ENCODE measurements around the gene OR10AD1. TPM values are rescaled to one million over a fixed set of nuclear protein-coding genes. Genes with fewer than 3 reads are reported as not detected.

OR10AD1 gene
- total and polyA plus RNA-seq, 4 donors = not detected

DNA sequence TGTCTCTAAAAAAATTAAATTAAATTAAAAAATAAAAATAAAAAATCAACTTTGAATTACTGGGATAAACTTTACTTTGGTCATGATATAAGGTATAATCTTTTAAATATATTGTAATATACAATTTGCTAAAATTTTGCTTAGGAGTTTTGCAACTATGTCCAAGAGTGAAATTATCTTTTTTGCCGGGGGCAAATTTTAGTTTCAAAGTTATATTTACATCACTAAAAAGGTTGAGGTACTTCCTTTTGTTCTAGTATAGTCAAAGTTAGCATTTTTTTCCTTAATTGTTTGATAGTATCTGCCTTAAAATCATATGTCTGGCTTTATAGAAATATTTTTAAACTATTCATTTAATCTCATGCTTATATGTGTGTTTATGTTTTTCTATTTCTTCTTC lies 17.6 kb upstream of the OR10AD1 start:
- H3K4me3 ChIP-seq (ENCODE audit: low read depth in 1 of 3, low read length in 3 of 3) = no peak overlapping the region
- no peaks in the 10 kb centered on the region for H3K9me3 ChIP-seq (ENCODE audit: control insufficient read depth in 4 of 4, low read length in 3 of 4)
- no peaks in the 10 kb centered on the region for H3K4me1 ChIP-seq (ENCODE audit: control insufficient read depth in 4 of 4, insufficient read depth in 4 of 4, low read length in 3 of 4)
- WGBS = 90% methylated on average over 1 of the region's 1 CpG
- DNase-seq (ENCODE audit: low spot score) = no peak
- no peak overlapping the region for H3K27ac ChIP-seq (ENCODE audit: low read depth in 1 of 2, low read length in 2 of 2)
- H3K27me3 ChIP-seq (ENCODE audit: control insufficient read depth in 4 of 4, insufficient read depth in 4 of 4, low read length in 3 of 4) = no peaks in the 10 kb centered on the region
- TF ChIP-seq, protein P1, sequence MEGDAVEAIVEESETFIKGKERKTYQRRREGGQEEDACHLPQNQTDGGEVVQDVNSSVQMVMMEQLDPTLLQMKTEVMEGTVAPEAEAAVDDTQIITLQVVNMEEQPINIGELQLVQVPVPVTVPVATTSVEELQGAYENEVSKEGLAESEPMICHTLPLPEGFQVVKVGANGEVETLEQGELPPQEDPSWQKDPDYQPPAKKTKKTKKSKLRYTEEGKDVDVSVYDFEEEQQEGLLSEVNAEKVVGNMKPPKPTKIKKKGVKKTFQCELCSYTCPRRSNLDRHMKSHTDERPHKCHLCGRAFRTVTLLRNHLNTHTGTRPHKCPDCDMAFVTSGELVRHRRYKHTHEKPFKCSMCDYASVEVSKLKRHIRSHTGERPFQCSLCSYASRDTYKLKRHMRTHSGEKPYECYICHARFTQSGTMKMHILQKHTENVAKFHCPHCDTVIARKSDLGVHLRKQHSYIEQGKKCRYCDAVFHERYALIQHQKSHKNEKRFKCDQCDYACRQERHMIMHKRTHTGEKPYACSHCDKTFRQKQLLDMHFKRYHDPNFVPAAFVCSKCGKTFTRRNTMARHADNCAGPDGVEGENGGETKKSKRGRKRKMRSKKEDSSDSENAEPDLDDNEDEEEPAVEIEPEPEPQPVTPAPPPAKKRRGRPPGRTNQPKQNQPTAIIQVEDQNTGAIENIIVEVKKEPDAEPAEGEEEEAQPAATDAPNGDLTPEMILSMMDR (IDR thresholded peaks at IDR 0.05; ENCODE audit: low read depth, low read length, missing input control) = no peak
- TF ChIP-seq HNF4A (conservative IDR thresholded peaks at IDR 0.05) = no peak
- no peak for TF ChIP-seq FOXA2 (IDR thresholded peaks at IDR 0.05)
- no peak for TF ChIP-seq GABPA (IDR thresholded peaks at IDR 0.05 in 1 of 2, conservative IDR thresholded peaks at IDR 0.05 in 1 of 2)
- TF ChIP-seq SP1 (IDR thresholded peaks at IDR 0.05) = no peak
- TF ChIP-seq JUND (IDR thresholded peaks at IDR 0.05) = no peak
- TF ChIP-seq, protein P2, sequence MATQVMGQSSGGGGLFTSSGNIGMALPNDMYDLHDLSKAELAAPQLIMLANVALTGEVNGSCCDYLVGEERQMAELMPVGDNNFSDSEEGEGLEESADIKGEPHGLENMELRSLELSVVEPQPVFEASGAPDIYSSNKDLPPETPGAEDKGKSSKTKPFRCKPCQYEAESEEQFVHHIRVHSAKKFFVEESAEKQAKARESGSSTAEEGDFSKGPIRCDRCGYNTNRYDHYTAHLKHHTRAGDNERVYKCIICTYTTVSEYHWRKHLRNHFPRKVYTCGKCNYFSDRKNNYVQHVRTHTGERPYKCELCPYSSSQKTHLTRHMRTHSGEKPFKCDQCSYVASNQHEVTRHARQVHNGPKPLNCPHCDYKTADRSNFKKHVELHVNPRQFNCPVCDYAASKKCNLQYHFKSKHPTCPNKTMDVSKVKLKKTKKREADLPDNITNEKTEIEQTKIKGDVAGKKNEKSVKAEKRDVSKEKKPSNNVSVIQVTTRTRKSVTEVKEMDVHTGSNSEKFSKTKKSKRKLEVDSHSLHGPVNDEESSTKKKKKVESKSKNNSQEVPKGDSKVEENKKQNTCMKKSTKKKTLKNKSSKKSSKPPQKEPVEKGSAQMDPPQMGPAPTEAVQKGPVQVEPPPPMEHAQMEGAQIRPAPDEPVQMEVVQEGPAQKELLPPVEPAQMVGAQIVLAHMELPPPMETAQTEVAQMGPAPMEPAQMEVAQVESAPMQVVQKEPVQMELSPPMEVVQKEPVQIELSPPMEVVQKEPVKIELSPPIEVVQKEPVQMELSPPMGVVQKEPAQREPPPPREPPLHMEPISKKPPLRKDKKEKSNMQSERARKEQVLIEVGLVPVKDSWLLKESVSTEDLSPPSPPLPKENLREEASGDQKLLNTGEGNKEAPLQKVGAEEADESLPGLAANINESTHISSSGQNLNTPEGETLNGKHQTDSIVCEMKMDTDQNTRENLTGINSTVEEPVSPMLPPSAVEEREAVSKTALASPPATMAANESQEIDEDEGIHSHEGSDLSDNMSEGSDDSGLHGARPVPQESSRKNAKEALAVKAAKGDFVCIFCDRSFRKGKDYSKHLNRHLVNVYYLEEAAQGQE (IDR thresholded peaks at IDR 0.05) = no peak
- no peak for TF ChIP-seq NR2F2 (IDR thresholded peaks at IDR 0.05)
- no peak for TF ChIP-seq YY1 (IDR thresholded peaks at IDR 0.05)
- TF ChIP-seq, protein P3, sequence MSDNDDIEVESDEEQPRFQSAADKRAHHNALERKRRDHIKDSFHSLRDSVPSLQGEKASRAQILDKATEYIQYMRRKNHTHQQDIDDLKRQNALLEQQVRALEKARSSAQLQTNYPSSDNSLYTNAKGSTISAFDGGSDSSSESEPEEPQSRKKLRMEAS (IDR thresholded peaks at IDR 0.05) = no peak
- no peak overlapping the region for H3K9ac ChIP-seq (ENCODE audit: low read depth in 1 of 2, low read length in 2 of 2)
- H3K36me3 ChIP-seq (ENCODE audit: control insufficient read depth in 4 of 4, insufficient read depth in 3 of 4, low read depth in 1 of 4, low read length in 3 of 4) = no peaks in the 10 kb centered on the region

DNA sequence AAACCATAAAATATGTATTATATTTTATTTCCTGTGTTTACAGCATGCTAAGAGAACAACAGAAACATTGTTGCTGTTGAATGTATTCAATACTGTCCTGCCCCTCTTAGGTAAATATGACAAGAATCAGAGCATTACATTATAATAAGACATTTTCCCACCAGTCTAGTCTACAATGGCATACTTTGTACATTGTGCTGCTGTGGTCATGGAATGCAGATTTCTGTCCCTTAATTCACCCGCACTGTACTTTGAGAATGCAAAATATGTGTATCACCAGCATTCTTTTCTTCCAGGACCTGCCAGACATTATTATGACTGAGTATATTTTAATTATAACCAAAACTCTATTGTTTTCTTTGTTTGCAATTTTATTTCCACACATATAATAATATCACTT lies 16.5 kb upstream of the OR10AD1 start:
- 94% methylated on average over 1 of the region's 1 CpG for WGBS
- Histone ChIP-seq H3K27me3 (ENCODE audit: control insufficient read depth in 4 of 4, insufficient read depth in 4 of 4, low read length in 3 of 4) (no peaks in the 10 kb centered on the region), H3K9me3 (ENCODE audit: control insufficient read depth in 4 of 4, low read length in 3 of 4) (no peaks in the 10 kb centered on the region), H3K4me1 (ENCODE audit: control insufficient read depth in 4 of 4, insufficient read depth in 4 of 4, low read length in 3 of 4) (no peaks in the 10 kb centered on the region), H3K27ac (ENCODE audit: low read depth in 1 of 2, low read length in 2 of 2) (no peak overlapping the region), H3K4me3 (ENCODE audit: low read depth in 1 of 3, low read length in 3 of 3) (no peak overlapping the region), H3K36me3 (ENCODE audit: control insufficient read depth in 4 of 4, insufficient read depth in 3 of 4, low read depth in 1 of 4, low read length in 3 of 4) (no peaks in the 10 kb centered on the region), H3K9ac (ENCODE audit: low read depth in 1 of 2, low read length in 2 of 2) (no peak overlapping the region)
- TF ChIP-seq, protein P2 (IDR thresholded peaks at IDR 0.05) = no peak
- no peak for TF ChIP-seq FOXA2 (IDR thresholded peaks at IDR 0.05)
- TF ChIP-seq FOXA1 (IDR thresholded peaks at IDR 0.05) = no peak
- no peak for TF ChIP-seq SP1 (IDR thresholded peaks at IDR 0.05)
- TF ChIP-seq, protein P1 (IDR thresholded peaks at IDR 0.05; ENCODE audit: low read depth, low read length, missing input control) = no peak
- no peak for TF ChIP-seq GABPA (IDR thresholded peaks at IDR 0.05 in 1 of 2, conservative IDR thresholded peaks at IDR 0.05 in 1 of 2)
- TF ChIP-seq HNF4A (conservative IDR thresholded peaks at IDR 0.05) = no peak
- TF ChIP-seq, protein P3 (IDR thresholded peaks at IDR 0.05) = no peak
- TF ChIP-seq RXRA (IDR thresholded peaks at IDR 0.05) = no peak
- DNase-seq (ENCODE audit: low spot score) = no peak

All from liver (tissue), 9 donors.